Hepatocyte (in vitro differentiated cells): ENCODE measurements around the gene MAD1L1. TPM values are rescaled to one million over a fixed set of nuclear protein-coding genes. Genes with fewer than 3 reads are reported as not detected.

Experiments used
- DNase-seq: peaks from one replicate; pipeline ENCODE4 v3.0.0-alpha.2; 2016; ENCODE audit warnings: low spot score
- H2AFZ ChIP-seq: fragments of 200-600 bp; sonication (generic); 2 replicates; pipeline ENCODE4 v1.6.0; 2016; ENCODE audit warnings: antibody characterized with exemption, mild to moderate bottlenecking
- H3K27ac ChIP-seq: fragments of 200-600 bp; sonication (generic); 2 replicates; pipeline ENCODE4 v1.5.1; 2016; ENCODE audit warnings: mild to moderate bottlenecking
- H3K27me3 ChIP-seq: fragments of 200-600 bp; sonication (generic); 2 replicates; pipeline ENCODE4 v1.6.1; 2016
- H3K36me3 ChIP-seq: fragments of 200-600 bp; sonication (generic); replicated peaks from 2 replicates; pipeline ENCODE4 v1.5.1; 2016; ENCODE audit warnings: low read depth; ENCODE audit not compliant: insufficient read depth
- H3K4me1 ChIP-seq: fragments of 200-600 bp; sonication (generic); 2 replicates; pipeline ENCODE4 v1.5.1; 2016; ENCODE audit warnings: mild to moderate bottlenecking, moderate library complexity; ENCODE audit not compliant: insufficient read depth
- H3K4me2 ChIP-seq: fragments of 200-600 bp; sonication (generic); 2 replicates; pipeline ENCODE4 v1.6.0; 2016
- H3K4me3 ChIP-seq: fragments of 200-600 bp; sonication (generic); 2 replicates; pipeline ENCODE4 v1.5.1; 2016; ENCODE audit warnings: mild to moderate bottlenecking
- H3K79me2 ChIP-seq: fragments of 200-600 bp; sonication (generic); 2 replicates; pipeline ENCODE4 v1.6.0; 2017; ENCODE audit warnings: mild to moderate bottlenecking
- H3K9me2 ChIP-seq: fragments of 200-600 bp; sonication (generic); replicated peaks from 2 replicates; pipeline ENCODE4 v1.6.0; 2017; ENCODE audit warnings: mild to moderate bottlenecking; ENCODE audit not compliant: insufficient read depth
- H3K9me3 ChIP-seq: fragments of 200-600 bp; sonication (generic); 2 replicates; pipeline ENCODE4 v1.5.1; 2016; ENCODE audit warnings: low read depth, mild to moderate bottlenecking
- H4K20me1 ChIP-seq: fragments of 200-600 bp; sonication (generic); 2 replicates; pipeline ENCODE4 v1.6.0; 2016; ENCODE audit warnings: mild to moderate bottlenecking; ENCODE audit not compliant: insufficient read depth, poor library complexity, severe bottlenecking
- CTCF ChIP-seq: fragments of 200-600 bp; sonication (generic); IDR thresholded peaks from 2 replicates; pipeline ENCODE4 v1.5.1; 2016; ENCODE audit warnings: antibody characterized with exemption, mild to moderate bottlenecking; ENCODE audit not compliant: poor library complexity
- EZH2 ChIP-seq: fragments of 200-600 bp; sonication (generic); IDR thresholded peaks from 2 replicates; pipeline ENCODE4 v1.6.1; 2016; ENCODE audit warnings: antibody characterized with exemption, mild to moderate bottlenecking, borderline replicate concordance
- EZH2phosphoT487 ChIP-seq: fragments of 200-600 bp; sonication (generic); IDR thresholded peaks from one replicate; pipeline ENCODE4 v1.6.1; 2018; ENCODE audit warnings: antibody characterized with exemption, mild to moderate bottlenecking, low read depth, moderate library complexity; ENCODE audit not compliant: unreplicated experiment, severe bottlenecking
- WGBS: methylation state at CpG from one replicate; pipeline ENCODE4 v1.1.6; 2016; ENCODE audit warnings: low lambda C conversion rate; ENCODE audit errors: missing lambda C conversion rate; 5-methylcytosine and 5-hydroxymethylcytosine counted together
- polyA plus RNA-seq: library from polyadenylated mRNA; unstranded; fragments of >200 nt; fragmentation: Nextera tagmentation; extraction: Ambion mirVana; gene quantifications from 2 replicates; pipeline ENCODE4 v1.2.1, GENCODE V29; 2016
- total RNA-seq: library from RNA; depleted of rRNA; stranded (reverse); fragments of >200 nt; gene quantifications from 2 replicates; pipeline ENCODE4 v1.2.3, GENCODE V29; 2014

MAD1L1 gene
- total and polyA plus RNA-seq, 2 experiments from 2014 or later, result 30.7 to 31.0 TPM

GRCh38 chr7:2223321-2223720 is 9.4 kb downstream of the MAD1L1 start:
- DNase-seq, result no peak
- Histone ChIP-seq H3K4me1 (no peaks in the 10 kb centered on the region), H2AFZ (no peak overlapping the region), H3K4me3 (no peak overlapping the region), H4K20me1 (no peaks in the 10 kb centered on the region), H3K27ac (no peak overlapping the region), H3K36me3 (no peaks in the 10 kb centered on the region), H3K9me2 (no peaks in the 10 kb centered on the region), H3K9me3 (no peaks in the 10 kb centered on the region), H3K27me3 (no peaks in the 10 kb centered on the region), H3K79me2 (no peaks in the 10 kb centered on the region), H3K4me2 (no peak overlapping the region)
- TF ChIP-seq EZH2phosphoT487 (no peak), EZH2 (no peak), CTCF (no peak)
- 97% methylated on average over 17 of the region's 17 CpGs for WGBS

- 98% methylated on average over 22 of the region's 22 CpGs for WGBS
- no peak for DNase-seq
- Histone ChIP-seq H3K4me1 (no peaks in the 10 kb centered on the region), H2AFZ (no peak overlapping the region), H3K27ac (no peak overlapping the region), H3K36me3 (no peaks in the 10 kb centered on the region), H3K4me3 (no peak overlapping the region), H4K20me1 (no peaks in the 10 kb centered on the region), H3K79me2 (no peaks in the 10 kb centered on the region), H3K9me3 (no peaks in the 10 kb centered on the region), H3K27me3 (no peaks in the 10 kb centered on the region), H3K9me2 (no peaks in the 10 kb centered on the region), H3K4me2 (no peak overlapping the region)
- TF ChIP-seq CTCF (no peak), EZH2phosphoT487 (no peak), EZH2 (no peak)
Measured at GRCh38 chr7:2222516-2222915, 10.2 kb downstream of the MAD1L1 start.

GRCh38 chr7:2220954-2221353 is 11.8 kb downstream of the MAD1L1 start:
- TF ChIP-seq EZH2 (no peak), CTCF (no peak), EZH2phosphoT487 (no peak)
- Histone ChIP-seq H3K9me2 (no peaks in the 10 kb centered on the region), H3K79me2 (no peaks in the 10 kb centered on the region), H3K4me3 (no peak overlapping the region), H3K4me2 (no peak overlapping the region), H3K27me3 (no peaks in the 10 kb centered on the region), H3K4me1 (no peaks in the 10 kb centered on the region), H4K20me1 (no peaks in the 10 kb centered on the region), H3K9me3 (no peaks in the 10 kb centered on the region), H2AFZ (no peak overlapping the region), H3K27ac (no peak overlapping the region), H3K36me3 (no peaks in the 10 kb centered on the region)
- 97% methylated on average over 14 of the region's 17 CpGs for WGBS
- DNase-seq, result no peak

GRCh38 chr7:2220506-2220905 is 12.2 kb downstream of the MAD1L1 start:
- Histone ChIP-seq H3K79me2 (no peaks in the 10 kb centered on the region), H3K9me3 (no peaks in the 10 kb centered on the region), H4K20me1 (no peaks in the 10 kb centered on the region), H2AFZ (no peak overlapping the region), H3K4me2 (no peak overlapping the region), H3K9me2 (no peaks in the 10 kb centered on the region), H3K4me1 (no peaks in the 10 kb centered on the region), H3K27me3 (no peaks in the 10 kb centered on the region), H3K27ac (no peak overlapping the region), H3K4me3 (no peak overlapping the region), H3K36me3 (no peaks in the 10 kb centered on the region)
- 93% methylated on average over 16 of the region's 16 CpGs for WGBS
- no peak for DNase-seq
- TF ChIP-seq EZH2phosphoT487 (no peak), CTCF (no peak), EZH2 (no peak)
